Stimulated activated naive CD8-positive, alpha-beta T cell treated with anti-CD3 and anti-CD28 coated beads, Interleukin-15, Interleukin-2, amounts not matched to agents 100 U/mL and 50 U/mL, for 24 hours (primary cell): ENCODE results near the gene ZBTB7B.

ENCODE experiments used
- ATAC-seq: fragments of 150-1000 bp; cut with Tn5 transposase; one replicate; pipeline ENCODE4 v1.10.0; 2021
- DNase-seq: peaks from one replicate; pipeline ENCODE4 v3.0.0; 2021

Gene ZBTB7B

GRCh38 chr1:155061381-155062150 is 59.0 kb downstream of the ZBTB7B start:
- DNase-seq = peak; percentile 99
- ATAC-seq = peak; percentile 63

GRCh38 chr1:155062151-155062686 is 59.6 kb downstream of the ZBTB7B start:
- ATAC-seq = peak; percentile 1
- DNase-seq = no peak

DNA sequence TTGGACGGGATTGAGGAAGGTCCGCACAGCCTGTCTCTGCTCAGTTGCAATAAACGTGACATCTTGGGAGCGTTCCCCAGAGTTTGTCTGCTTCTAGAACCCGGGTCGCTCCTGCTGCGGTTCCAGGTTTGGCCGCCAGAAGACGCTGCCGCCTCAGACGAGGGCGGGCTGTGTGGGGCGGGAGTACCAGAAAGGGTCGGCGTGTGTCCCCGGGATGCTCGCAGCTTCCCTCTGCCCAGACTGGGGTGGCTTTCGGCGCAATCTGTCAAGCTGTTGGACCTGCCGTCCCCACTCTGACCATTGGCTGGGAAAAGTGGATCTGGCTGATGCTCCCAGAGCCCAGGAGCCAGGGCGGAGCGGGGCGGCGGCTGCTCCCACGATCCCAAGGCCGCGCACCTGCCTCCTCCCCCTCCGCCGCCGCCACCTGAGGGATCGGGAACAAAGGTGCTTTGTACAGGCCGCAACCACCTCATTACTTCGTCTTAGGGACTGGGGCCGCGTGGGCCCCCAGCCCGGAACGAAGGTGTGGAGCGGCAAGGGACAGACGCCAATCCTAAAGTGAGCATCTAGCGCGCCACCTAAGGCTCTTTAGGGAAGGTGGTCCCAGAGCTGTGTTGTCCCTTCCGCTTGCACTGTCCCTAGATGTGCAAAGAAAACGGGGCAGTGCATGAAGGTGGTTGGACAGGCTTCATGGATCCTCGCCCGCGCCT is 60.3 kb downstream of the ZBTB7B start:
- peak; percentile 88 for DNase-seq
- peak; percentile 41 for ATAC-seq

- DNase-seq (peak; percentile 84), ATAC-seq (peak; percentile 80)
These were observed 61.0 kb downstream of the ZBTB7B start, which contains the start of gene EFNA4 for GRCh38 chr1:155063550-155064110. Gene EFNA4, plus strand, starts transcription at chr1:155063740. Its CDS starts 84 bp downstream, at chr1:155063824.

DNA sequence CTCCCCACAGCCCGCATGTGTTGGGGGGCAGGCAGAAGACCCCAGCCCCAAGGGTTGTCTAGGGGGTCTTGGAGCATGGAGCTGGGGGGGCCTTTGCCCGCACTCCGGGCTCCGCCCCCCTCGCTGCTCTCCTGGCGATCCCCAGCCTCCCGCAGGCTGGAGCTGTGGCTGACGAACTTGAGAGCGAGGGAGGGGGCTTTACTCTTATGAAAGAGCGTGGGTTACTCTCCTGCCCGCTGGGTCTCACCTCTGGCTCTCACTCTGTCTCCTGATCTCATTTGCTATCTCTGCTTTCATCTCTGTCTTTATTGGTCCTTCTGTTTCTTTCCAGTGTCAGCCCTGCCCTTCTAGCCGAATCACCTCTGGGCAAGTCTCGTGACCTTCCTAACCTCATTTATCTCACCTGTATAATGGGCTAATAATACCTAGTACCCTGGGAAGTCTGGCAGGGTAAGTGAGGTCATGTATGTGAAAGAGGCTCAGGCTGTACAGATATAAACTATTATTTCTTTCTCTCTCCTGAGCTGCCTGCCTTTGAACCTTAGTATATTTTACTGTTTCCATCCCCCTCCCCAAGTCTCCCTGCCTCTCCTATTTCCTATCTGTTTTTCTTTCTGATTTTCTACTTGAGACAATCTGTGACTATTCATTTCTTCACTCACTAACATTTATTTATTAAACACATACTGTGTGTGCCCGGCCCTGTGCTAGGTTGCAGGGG is 61.7 kb downstream of the ZBTB7B start:
- no peak for DNase-seq
- ATAC-seq = no peak

DNA sequence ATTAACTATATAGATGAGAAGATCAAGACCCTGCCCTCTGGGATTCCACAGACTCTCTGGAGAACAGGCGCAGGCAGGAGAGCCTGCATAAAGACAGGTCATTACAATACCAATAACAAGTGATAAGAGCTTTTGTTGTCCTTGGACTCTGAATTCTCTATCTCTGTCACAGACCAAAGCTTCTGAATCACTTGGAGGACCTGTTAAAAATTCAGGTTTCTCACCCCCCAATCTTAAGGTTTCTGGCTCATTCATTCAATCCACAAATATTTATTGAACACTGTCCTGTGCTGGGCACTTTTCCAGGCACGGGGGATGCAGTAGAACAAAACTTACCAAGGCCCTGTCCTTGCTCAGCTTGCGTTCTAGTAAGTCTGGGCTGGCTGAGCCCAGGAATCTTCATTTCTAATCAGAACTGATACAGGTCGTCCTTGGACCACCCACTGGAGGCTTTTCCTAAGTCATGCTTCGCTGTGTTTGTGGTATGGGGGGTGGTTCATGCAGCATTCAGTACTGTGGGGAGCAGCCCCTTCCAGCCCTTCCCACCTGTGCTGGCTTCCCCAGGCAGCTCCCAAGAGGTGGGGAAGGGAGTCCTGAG is 62.3 kb downstream of the ZBTB7B start:
- no peak for DNase-seq
- ATAC-seq = no peak

DNA sequence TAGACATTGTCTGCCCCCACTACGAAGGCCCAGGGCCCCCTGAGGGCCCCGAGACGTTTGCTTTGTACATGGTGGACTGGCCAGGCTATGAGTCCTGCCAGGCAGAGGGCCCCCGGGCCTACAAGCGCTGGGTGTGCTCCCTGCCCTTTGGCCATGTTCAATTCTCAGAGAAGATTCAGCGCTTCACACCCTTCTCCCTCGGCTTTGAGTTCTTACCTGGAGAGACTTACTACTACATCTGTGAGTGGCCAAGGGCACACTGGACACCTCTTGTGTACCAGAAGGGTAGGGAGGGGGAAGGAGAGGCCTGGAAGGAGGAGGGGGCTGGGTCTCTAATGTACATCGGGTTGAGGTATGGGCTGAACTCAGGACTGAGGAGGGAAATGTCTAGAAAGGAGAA is 64.2 kb downstream of the ZBTB7B start:
- ATAC-seq = no peak
- no peak for DNase-seq
